CD14-positive monocyte (primary cell): ENCODE data around the gene TOR1AIP2. TPM values are rescaled to one million over a fixed set of nuclear protein-coding genes. Genes with fewer than 3 reads are reported as not detected.
"Not testable (repeated sequence)": the region's sequence is repeated elsewhere in the genome, so short reads cannot be mapped to it uniquely, and the experiment has no call there.

Experiments
- DNase-seq, 3 donors: peaks; one replicate each; pipeline ENCODE4 v3.0.0-alpha.2; 2011 to 2022
- H2AFZ ChIP-seq: 2 replicates; pipeline ENCODE4 v1.6.0; 2012; ENCODE audit warnings: mild to moderate bottlenecking, low read depth, low read length, inconsistent platforms; ENCODE audit not compliant: insufficient read depth, poor library complexity, severe bottlenecking
- H3K27ac ChIP-seq, 2 donors: 1 replicate in 1 of 2; 2 replicates in 1 of 2; pipeline ENCODE4 v1.5.1; 2012 to 2013; ENCODE audit warnings: low read length in 2 of 2, control low read depth in 1 of 2, inconsistent platforms in 1 of 2, low read depth in 1 of 2, mild to moderate bottlenecking in 1 of 2
- H3K27me3 ChIP-seq, 2 donors: one replicate each; pipeline versions ENCODE4 v1.6.0 to v1.6.1; 2011 to 2013; ENCODE audit warnings: low read length in 2 of 2; ENCODE audit not compliant: control insufficient read depth in 2 of 2, insufficient read depth in 2 of 2
- H3K36me3 ChIP-seq, 2 donors: replicated peaks in 1 of 2; 1 replicate in 1 of 2; 2 replicates in 1 of 2; pipeline versions ENCODE4 v1.5.1 to v1.6.1; 2012 to 2013; ENCODE audit warnings: low read length in 2 of 2, control low read depth in 1 of 2, inconsistent platforms in 1 of 2, mild to moderate bottlenecking in 1 of 2; ENCODE audit not compliant: insufficient read depth in 2 of 2, control insufficient read depth in 1 of 2
- H3K4me1 ChIP-seq, 2 donors: 1 replicate in 1 of 2; 2 replicates in 1 of 2; pipeline versions ENCODE4 v1.5.1 to v1.6.1; 2012 to 2013; ENCODE audit warnings: low read length in 2 of 2, control low read depth in 1 of 2, inconsistent platforms in 1 of 2, mild to moderate bottlenecking in 1 of 2, moderate library complexity in 1 of 2; ENCODE audit not compliant: insufficient read depth in 2 of 2, control insufficient read depth in 1 of 2
- H3K4me2 ChIP-seq: replicated peaks from 2 replicates; pipeline ENCODE3; 2012; ENCODE audit warnings: low read length, moderate library complexity, mild to moderate bottlenecking; ENCODE audit not compliant: poor library complexity, severe bottlenecking; ENCODE audit errors: extremely low read depth
- H3K4me3 ChIP-seq, 3 experiments: fragments of 200-600 bp in 1 of 3; sonication (generic) in 1 of 3; replicated peaks in 1 of 3; 1 replicate in 2 of 3; 2 replicates in 1 of 3; pipeline ENCODE4 v1.5.1; 2011 to 2013; ENCODE audit warnings: low read length in 3 of 3, mild to moderate bottlenecking in 3 of 3, control low read depth in 2 of 3, low read depth in 2 of 3, inconsistent platforms in 1 of 3, moderate library complexity in 1 of 3
- H3K79me2 ChIP-seq: 2 replicates; pipeline ENCODE4 v1.6.0; 2012; ENCODE audit warnings: mild to moderate bottlenecking, control low read depth, inconsistent platforms, low read length, moderate library complexity; ENCODE audit not compliant: insufficient read depth
- H3K9ac ChIP-seq: 2 replicates; pipeline ENCODE4 v1.6.0; 2017; ENCODE audit warnings: low read length, mild to moderate bottlenecking; ENCODE audit not compliant: insufficient read depth, poor library complexity, severe bottlenecking
- H3K9me3 ChIP-seq, 2 donors: replicated peaks in 1 of 2; 1 replicate in 1 of 2; 2 replicates in 1 of 2; pipeline versions ENCODE4 v1.5.1 to v1.6.1; 2012 to 2013; ENCODE audit warnings: low read length in 2 of 2, control low read depth in 1 of 2; ENCODE audit not compliant: control insufficient read depth in 1 of 2, insufficient read depth in 1 of 2
- H4K20me1 ChIP-seq: 2 replicates; pipeline ENCODE4 v1.6.0; 2012; ENCODE audit warnings: mild to moderate bottlenecking, low read length, control low read depth, moderate library complexity; ENCODE audit not compliant: insufficient read depth
- H3K27ac Mint-ChIP-seq, 7 donors: one replicate each; pipeline ENCODE4 v1.8.0; 2020; ENCODE audit warnings: mild to moderate bottlenecking in 7 of 7, mixed read lengths in 7 of 7, moderate library complexity in 6 of 7, inconsistent platforms in 2 of 7
- H3K27me3 Mint-ChIP-seq, 3 donors: one replicate each; pipeline ENCODE4 v1.8.0; 2021 to 2022; ENCODE audit warnings: low read depth in 3 of 3, mild to moderate bottlenecking in 3 of 3, mixed read lengths in 3 of 3, moderate library complexity in 3 of 3, inconsistent platforms in 1 of 3
- H3K36me3 Mint-ChIP-seq, 2 donors: one replicate each; pipeline ENCODE4 v1.8.0; 2020; ENCODE audit warnings: mixed read lengths in 2 of 2, inconsistent platforms in 1 of 2, mild to moderate bottlenecking in 1 of 2
- H3K4me1 Mint-ChIP-seq: one replicate; pipeline ENCODE4 v1.8.0; 2020; ENCODE audit warnings: mild to moderate bottlenecking, mixed read lengths
- H3K4me3 Mint-ChIP-seq, 2 donors: one replicate each; pipeline ENCODE4 v1.8.0; 2020; ENCODE audit warnings: mild to moderate bottlenecking in 2 of 2, mixed read lengths in 2 of 2, moderate library complexity in 1 of 2
- H3K9me3 Mint-ChIP-seq, 7 donors: one replicate each; pipeline ENCODE4 v1.8.0; 2020 to 2022; ENCODE audit warnings: mixed read lengths in 7 of 7, mild to moderate bottlenecking in 6 of 7, moderate library complexity in 6 of 7, inconsistent platforms in 2 of 7
- WGBS: methylation state at CpG from one replicate; pipeline ENCODE4 v1.1.5; 2013; ENCODE audit warnings: missing lambda C conversion rate; ENCODE audit not compliant: insufficient coverage; 5-methylcytosine and 5-hydroxymethylcytosine counted together
- intact Hi-C, 2 donors: fragments of 100-400 bp; cut with micrococcal nuclease; formaldehyde crosslinking; loops; one replicate each; pipeline versions ENCODE4 v1.15.0 to v1.15.1; 2023
- polyA plus RNA-seq, 3 donors: library from polyadenylated mRNA; depleted of rRNA in 1 of 3; unstranded in 2 of 3; stranded (reverse) in 1 of 3; fragments of 300-500 nt in 2 of 3; fragments of >200 nt in 1 of 3; fragmentation: Illumina TruSeq in 2 of 3; gene quantifications; 1 replicate in 2 of 3; 2 replicates in 1 of 3; pipeline ENCODE4 v1.2.3, GENCODE V29; 2012 to 2021
- TF ChIP-seq, protein P1 (sequence below): fragments of 200-600 bp; IDR thresholded peaks from one replicate; pipeline ENCODE4 v1.8.0; 2022; ENCODE audit warnings: antibody characterized with exemption, mild to moderate bottlenecking

TOR1AIP2 gene
- polyA plus RNA-seq, 3 donors = 9.9 to 21.5 (median 20.5) TPM

DNA sequence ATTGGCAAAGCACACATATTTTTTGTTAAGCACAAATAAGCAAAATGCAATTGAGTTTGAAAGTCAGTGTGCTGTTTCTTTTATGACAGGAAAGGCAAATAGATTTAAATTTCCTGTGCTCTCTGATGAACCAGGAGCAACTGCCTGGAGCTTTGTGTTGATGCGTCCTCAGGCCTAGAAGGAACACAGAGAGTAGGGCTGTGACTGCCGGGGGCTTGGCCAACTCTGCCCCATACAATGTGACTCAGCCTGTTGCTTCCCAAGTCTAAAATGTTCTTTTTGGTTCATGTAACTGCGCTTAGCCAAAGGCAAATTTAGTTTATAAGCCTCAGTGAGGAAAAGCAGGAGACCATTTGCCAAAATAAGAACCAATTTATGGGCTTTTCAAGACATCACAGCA, 37.5 kb downstream of the TOR1AIP2 start:
- H3K9me3 Mint-ChIP-seq = peaks cover 0 to 4% (median 0%) of the 10 kb centered on the region in 7 donors
- H3K27me3 Mint-ChIP-seq = no peaks in the 10 kb centered on the region
- TF ChIP-seq, protein P1, sequence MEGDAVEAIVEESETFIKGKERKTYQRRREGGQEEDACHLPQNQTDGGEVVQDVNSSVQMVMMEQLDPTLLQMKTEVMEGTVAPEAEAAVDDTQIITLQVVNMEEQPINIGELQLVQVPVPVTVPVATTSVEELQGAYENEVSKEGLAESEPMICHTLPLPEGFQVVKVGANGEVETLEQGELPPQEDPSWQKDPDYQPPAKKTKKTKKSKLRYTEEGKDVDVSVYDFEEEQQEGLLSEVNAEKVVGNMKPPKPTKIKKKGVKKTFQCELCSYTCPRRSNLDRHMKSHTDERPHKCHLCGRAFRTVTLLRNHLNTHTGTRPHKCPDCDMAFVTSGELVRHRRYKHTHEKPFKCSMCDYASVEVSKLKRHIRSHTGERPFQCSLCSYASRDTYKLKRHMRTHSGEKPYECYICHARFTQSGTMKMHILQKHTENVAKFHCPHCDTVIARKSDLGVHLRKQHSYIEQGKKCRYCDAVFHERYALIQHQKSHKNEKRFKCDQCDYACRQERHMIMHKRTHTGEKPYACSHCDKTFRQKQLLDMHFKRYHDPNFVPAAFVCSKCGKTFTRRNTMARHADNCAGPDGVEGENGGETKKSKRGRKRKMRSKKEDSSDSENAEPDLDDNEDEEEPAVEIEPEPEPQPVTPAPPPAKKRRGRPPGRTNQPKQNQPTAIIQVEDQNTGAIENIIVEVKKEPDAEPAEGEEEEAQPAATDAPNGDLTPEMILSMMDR = no peak
- Histone ChIP-seq H3K79me2 (no peaks in the 10 kb centered on the region), H3K4me2 (no peak overlapping the region), H3K27me3 (no peaks in the 10 kb centered on the region), H3K36me3 (peaks cover 17 to 45% of the 10 kb centered on the region in 2 donors), H3K9me3 (peaks cover 0 to 5% of the 10 kb centered on the region in 2 donors), H2AFZ (no peak overlapping the region), H3K9ac (no peak overlapping the region), H4K20me1 (no peaks in the 10 kb centered on the region), H3K4me3 (no peak overlapping the region), H3K27ac (no peak overlapping the region), H3K4me1 (no peaks in the 10 kb centered on the region)
- H3K27ac Mint-ChIP-seq = no peak overlapping the region
- H3K4me3 Mint-ChIP-seq = no peak overlapping the region
- DNase-seq = no peak
- H3K4me1 Mint-ChIP-seq = no peaks in the 10 kb centered on the region
- 100% methylated on average over 3 of the region's 3 CpGs for WGBS
- H3K36me3 Mint-ChIP-seq = peaks cover 29 to 41% of the 10 kb centered on the region in 2 donors
- intact Hi-C loops = no loop called here

DNA sequence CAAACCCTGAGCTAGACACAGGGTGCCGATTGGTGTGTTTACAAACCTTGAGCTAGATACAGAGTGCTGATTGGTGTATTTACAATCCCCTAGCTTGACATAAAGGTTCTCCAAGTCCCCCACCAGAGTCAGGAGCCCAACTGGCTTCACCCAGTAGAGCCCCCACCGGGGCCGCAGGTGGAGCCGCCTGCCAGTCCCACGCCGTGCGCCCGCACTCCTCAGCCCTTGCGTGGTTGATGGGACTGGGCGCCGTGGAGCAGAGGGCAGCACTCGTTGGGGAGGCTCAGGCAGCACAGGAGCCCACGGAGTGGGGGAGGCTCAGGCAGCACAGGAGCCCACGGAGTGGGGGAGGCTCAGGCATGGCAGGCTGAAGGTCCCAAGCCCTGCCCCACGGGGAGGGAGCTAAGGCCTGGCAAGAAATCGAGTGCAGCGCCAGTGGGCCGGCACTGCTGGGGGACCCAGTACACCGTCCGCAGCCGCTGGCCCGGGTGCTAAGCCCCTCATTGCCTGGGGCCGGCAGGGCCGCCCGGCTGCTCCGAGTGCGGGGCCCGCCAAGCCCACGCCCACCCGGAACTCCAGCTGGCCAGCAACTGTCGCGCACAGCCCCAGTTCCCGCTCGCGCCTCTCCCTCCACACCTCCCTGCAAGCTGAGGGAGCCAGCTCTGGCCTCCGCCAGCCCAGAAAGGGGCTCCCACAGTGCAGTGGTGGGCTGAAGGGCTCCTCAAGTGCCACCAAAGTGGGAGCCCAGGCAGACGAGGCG, 40.7 kb downstream of the TOR1AIP2 start:
- H2AFZ ChIP-seq, DNase-seq, H3K9ac ChIP-seq, H3K4me2 ChIP-seq, H3K4me1 ChIP-seq, H3K9me3 Mint-ChIP-seq, H3K27ac ChIP-seq, H3K4me3 ChIP-seq, H3K4me3 Mint-ChIP-seq, H3K79me2 ChIP-seq, H3K9me3 ChIP-seq, H3K27ac Mint-ChIP-seq, H3K27me3 Mint-ChIP-seq, intact Hi-C loops, H4K20me1 ChIP-seq, H3K27me3 ChIP-seq, H3K4me1 Mint-ChIP-seq: not testable (repeated sequence)
- peaks cover 16 to 23% of the 10 kb centered on the region in 2 donors for H3K36me3 Mint-ChIP-seq
- over 99% methylated on average over 31 of the region's 38 CpGs for WGBS
- H3K36me3 ChIP-seq = peaks cover 7 to 22% of the 10 kb centered on the region in 2 donors
